ENCODE measurements around the gene DNAJB13.

The DNAJB13 gene

GRCh38 chr11:73940801-73941570 is 9.8 kb upstream of the DNAJB13 start:
- DNase-seq (ENCODE audit: extremely low read depth, low read depth), result no peak
- no peak for TF ChIP-seq CTCF (IDR thresholded peaks at IDR 0.05; ENCODE audit: low read depth, low read length)

DNA sequence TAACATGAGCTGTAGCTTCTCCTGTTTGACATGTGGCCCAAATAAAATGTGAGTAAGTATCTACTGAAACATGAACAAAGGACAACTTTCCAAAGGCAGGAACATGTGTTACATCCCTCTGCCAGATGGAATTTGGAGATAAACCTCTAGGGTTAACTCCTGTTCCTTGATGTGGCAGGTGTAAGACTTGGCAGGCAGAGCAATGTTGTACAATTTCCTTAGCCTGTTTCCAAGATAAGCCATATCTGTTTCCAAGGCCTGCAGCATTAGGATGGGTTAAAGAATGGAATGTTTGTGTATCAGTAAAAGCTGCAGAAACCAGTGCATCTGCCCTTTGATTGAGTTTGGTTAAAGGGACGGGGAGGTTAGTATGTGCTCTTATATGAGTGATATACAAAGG is 8.8 kb upstream of the DNAJB13 start:
- no peak for TF ChIP-seq CTCF (IDR thresholded peaks at IDR 0.05; ENCODE audit: low read depth, low read length)
- no peak for DNase-seq (ENCODE audit: extremely low read depth, low read depth)

- no peak for DNase-seq (ENCODE audit: extremely low read depth, low read depth)
- no peak for TF ChIP-seq CTCF (IDR thresholded peaks at IDR 0.05; ENCODE audit: low read depth, low read length)
These were observed 6.7 kb upstream of the DNAJB13 start for GRCh38 chr11:73944085-73944484.

DNA sequence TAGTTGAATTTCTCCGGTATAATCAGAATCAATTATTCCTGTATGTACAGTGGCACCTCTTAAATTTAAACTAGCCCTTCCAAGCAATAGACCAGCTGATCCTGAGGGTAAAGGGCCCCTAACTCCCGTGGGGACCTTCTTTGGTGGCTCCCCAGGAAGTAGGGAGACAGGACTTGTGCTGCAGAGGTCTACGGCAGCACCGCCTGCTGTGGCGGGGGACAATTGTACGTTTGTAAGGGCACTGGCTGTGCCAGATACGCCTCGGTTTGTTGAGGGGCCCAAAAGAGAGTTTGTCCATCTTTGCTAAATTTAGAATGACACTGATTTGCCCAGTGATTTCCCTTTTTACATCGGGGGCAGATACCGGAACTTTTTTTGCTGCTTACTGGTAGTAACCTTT is 5.9 kb upstream of the DNAJB13 start:
- no peak for DNase-seq (ENCODE audit: extremely low read depth, low read depth)
- no peak for TF ChIP-seq CTCF (IDR thresholded peaks at IDR 0.05; ENCODE audit: low read depth, low read length)

DNA sequence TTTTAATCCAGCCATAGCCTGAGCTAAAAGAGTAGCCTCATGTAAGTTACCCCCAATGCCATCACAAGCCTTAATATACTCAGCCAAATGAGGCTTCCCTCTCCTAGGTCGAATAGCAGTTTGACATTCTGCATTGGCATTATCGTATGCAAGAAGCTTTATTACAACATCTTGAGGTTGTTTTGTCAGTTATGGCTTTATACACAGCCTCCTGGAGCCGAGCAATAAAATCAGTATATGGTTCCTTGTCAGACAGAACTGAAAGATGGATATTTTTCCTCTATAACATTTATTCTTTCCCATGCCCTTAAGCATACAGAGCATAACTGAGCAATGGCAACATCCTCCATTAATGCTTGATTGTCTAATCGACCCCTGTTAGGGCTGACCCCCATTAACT is 5.4 kb upstream of the DNAJB13 start:
- TF ChIP-seq CTCF (IDR thresholded peaks at IDR 0.05; ENCODE audit: low read depth, low read length), result no peak
- DNase-seq (ENCODE audit: extremely low read depth, low read depth), result no peak

DNA sequence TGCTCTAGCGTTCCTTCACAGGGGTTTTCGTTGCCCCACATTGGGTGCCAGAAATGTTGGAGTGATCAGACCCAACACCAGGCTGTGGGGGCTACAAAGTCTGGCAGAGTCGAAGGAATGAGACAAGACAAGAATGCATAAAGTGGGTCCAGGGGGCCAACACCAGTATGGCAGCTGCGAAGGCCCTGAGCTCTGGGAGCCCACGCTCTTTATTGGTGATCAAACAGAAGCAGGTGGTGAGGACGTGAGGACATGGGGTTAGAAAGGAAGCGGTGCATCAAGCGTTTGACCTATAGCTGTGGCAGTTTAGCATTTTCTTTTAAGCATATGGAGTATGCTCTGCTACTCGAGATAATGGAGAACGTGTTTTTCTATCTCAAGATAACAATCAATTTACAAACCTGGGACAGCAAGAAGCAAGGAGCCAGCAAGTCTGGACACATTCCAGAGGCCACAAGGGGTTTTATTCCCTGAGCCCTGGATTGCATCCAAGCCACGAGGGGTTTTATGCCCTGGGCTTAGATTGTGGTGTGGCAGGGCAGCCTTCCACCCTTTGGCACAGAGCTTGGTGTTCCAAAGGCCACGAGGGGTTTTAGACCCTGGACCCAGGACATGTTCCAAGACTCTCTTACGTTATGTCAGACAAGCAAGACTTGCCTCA is 3.9 kb upstream of the DNAJB13 start:
- DNase-seq (ENCODE audit: extremely low read depth, low read depth), result no peak
- TF ChIP-seq CTCF (IDR thresholded peaks at IDR 0.05; ENCODE audit: low read depth, low read length), result no peak

DNA sequence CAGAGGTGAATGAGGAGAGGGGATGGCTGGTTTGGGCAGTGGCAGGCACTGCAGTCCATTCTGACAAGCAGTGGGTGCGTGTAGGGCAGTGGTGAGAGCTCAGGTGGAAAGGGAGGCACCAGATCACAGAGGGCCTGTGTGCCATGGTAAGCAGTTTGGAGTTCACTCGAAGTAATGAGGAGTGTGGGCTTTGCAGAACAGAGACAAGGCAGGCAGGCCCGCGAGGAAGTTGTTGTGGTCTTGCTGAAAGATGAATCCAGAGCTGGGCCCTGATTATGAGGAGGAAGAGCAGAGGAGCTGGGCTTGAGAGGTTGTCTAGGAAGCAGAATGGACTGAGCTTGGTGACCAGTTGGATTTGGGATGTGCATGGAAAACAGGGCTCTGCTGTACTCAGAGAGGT is 1.6 kb upstream of the DNAJB13 start:
- DNase-seq (ENCODE audit: extremely low read depth, low read depth), result no peak
- no peak for TF ChIP-seq CTCF (IDR thresholded peaks at IDR 0.05; ENCODE audit: low read depth, low read length)
